Mesodermal cell (in vitro differentiated cells): ENCODE results near the gene TMEM247.

ENCODE experiments used
- H3K27ac ChIP-seq: 2 replicates; pipeline ENCODE4 v1.7.0; 2013; ENCODE audit warnings: mild to moderate bottlenecking, low read depth, low read length, moderate library complexity; ENCODE audit not compliant: severe bottlenecking
- H3K36me3 ChIP-seq: 2 replicates; pipeline ENCODE4 v1.7.1; 2013; ENCODE audit warnings: mild to moderate bottlenecking, low read length, moderate library complexity; ENCODE audit not compliant: control insufficient read depth, insufficient read depth
- H3K4me1 ChIP-seq: one replicate; pipeline ENCODE4 v1.7.1; 2013; ENCODE audit warnings: mild to moderate bottlenecking, low read length; ENCODE audit not compliant: insufficient read depth, control insufficient read depth, poor library complexity, severe bottlenecking
- H3K4me3 ChIP-seq: 2 replicates; pipeline ENCODE4 v1.7.0; 2013; ENCODE audit warnings: low read length, control low read depth, mild to moderate bottlenecking; ENCODE audit not compliant: insufficient read depth, poor library complexity, severe bottlenecking; ENCODE audit errors: extremely low read depth
- H3K9me3 ChIP-seq: 2 replicates; pipeline ENCODE4 v1.7.1; 2013; ENCODE audit warnings: mild to moderate bottlenecking, low read length, moderate library complexity; ENCODE audit not compliant: control insufficient read depth
- WGBS, 2 experiments: methylation state at CpG; one replicate each; pipeline ENCODE4 v1.1.5; 2013; ENCODE audit warnings: missing lambda C conversion rate in 2 of 2; ENCODE audit not compliant: insufficient coverage in 2 of 2; 5-methylcytosine and 5-hydroxymethylcytosine counted together

The TMEM247 gene

GRCh38 chr2:46530639-46531038 is 51.3 kb downstream of the TMEM247 start:
- no peak overlapping the region for H3K4me3 ChIP-seq
- peaks cover 4% of the 10 kb centered on the region for H3K36me3 ChIP-seq
- no peaks in the 10 kb centered on the region for H3K4me1 ChIP-seq
- no peaks in the 10 kb centered on the region for H3K9me3 ChIP-seq
- WGBS, 2 experiments, result 76 to 90% methylated on average over 2 to 3 of the region's 7 CpGs
- no peak overlapping the region for H3K27ac ChIP-seq

GRCh38 chr2:46531863-46532262 is 52.5 kb downstream of the TMEM247 start:
- H3K36me3 ChIP-seq, result peaks cover 5% of the 10 kb centered on the region
- no peak overlapping the region for H3K4me3 ChIP-seq
- H3K4me1 ChIP-seq, result no peaks in the 10 kb centered on the region
- H3K27ac ChIP-seq, result no peak overlapping the region
- H3K9me3 ChIP-seq, result no peaks in the 10 kb centered on the region
